Left lung (tissue), 10 donors: ENCODE results near the gene MBP. TPM values are rescaled to one million over a fixed set of nuclear protein-coding genes. Genes with fewer than 3 reads are reported as not detected.

Source experiments
- ATAC-seq: fragments of 200-7000 bp; cut with Tn5 transposase; one replicate; pipeline ENCODE4 v1.9.1; 2020; ENCODE audit warnings: moderate library complexity
- DNase-seq, 4 donors: peaks; one replicate each; pipeline ENCODE4 v3.0.0-alpha.2; 2013 to 2020
- H3K27ac ChIP-seq, 2 donors: fragments of 200-600 bp; sonication (generic) in 1 of 2; one replicate each; pipeline versions ENCODE4 v1.5.0 to v1.8.0; 2020 to 2021
- H3K27me3 ChIP-seq, 2 donors: fragments of 200-600 bp; sonication (generic) in 1 of 2; one replicate each; pipeline versions ENCODE4 v1.5.0 to v1.8.0; 2020 to 2021
- H3K36me3 ChIP-seq, 2 donors: fragments of 200-600 bp; sonication (generic) in 1 of 2; one replicate each; pipeline versions ENCODE4 v1.5.0 to v1.8.0; 2020 to 2021
- H3K4me1 ChIP-seq, 2 donors: fragments of 200-600 bp; one replicate each; pipeline ENCODE4 v1.8.0; 2021
- H3K4me3 ChIP-seq, 2 donors: fragments of 200-600 bp; sonication (generic) in 1 of 2; one replicate each; pipeline versions ENCODE4 v1.5.0 to v1.8.0; 2020 to 2021; ENCODE audit warnings: mild to moderate bottlenecking in 1 of 2
- H3K9me3 ChIP-seq, 2 donors: fragments of 200-600 bp; sonication (generic) in 1 of 2; one replicate each; pipeline versions ENCODE4 v1.5.0 to v1.8.0; 2020 to 2021
- CTCF ChIP-seq, 2 donors: fragments of 200-600 bp; sonication (generic) in 1 of 2; IDR thresholded peaks; one replicate each; pipeline versions ENCODE4 v1.5.0 to v1.8.0; 2021; ENCODE audit warnings: antibody characterized with exemption in 2 of 2
- intact Hi-C, 2 donors: fragments of 100-400 bp; cut with DNase I; formaldehyde crosslinking; loops; one replicate each; pipeline versions ENCODE4 v1.11.2 to v1.14.2; 2022
- polyA plus RNA-seq, 6 donors: library from polyadenylated mRNA; unstranded; fragments of 120-200 nt; gene quantifications; one replicate each; pipeline ENCODE4 v1.2.1, GENCODE V29; 2013; ENCODE audit not compliant: insufficient read length in 6 of 6
- total RNA-seq, 2 donors: library from RNA; stranded (reverse); fragmentation: NEBNext Ultra II Directional; extraction: Animal tissue kit (Norgen Biotek cat#: 25700); gene quantifications; one replicate each; pipeline ENCODE4 v1.2.1, GENCODE V29; 2021
- donor health status: DM: no; HTN: yes; CAD: no.
- donor health status: DM: no; HTN: no; CAD: no.

MBP gene
- total and polyA plus RNA-seq, 8 donors: 8.8 to 56.7 (median 10.8) TPM

- DNase-seq: peak in 1 of 4 donors; percentile 44
- Histone ChIP-seq H3K27ac (no peak overlapping the region), H3K36me3 (no peaks in the 10 kb centered on the region), H3K4me1 (peaks cover 0 to 4% of the 10 kb centered on the region in 2 donors), H3K9me3 (no peaks in the 10 kb centered on the region), H3K27me3 (no peaks in the 10 kb centered on the region), H3K4me3 (no peak overlapping the region)
- ATAC-seq: no peak
- TF ChIP-seq CTCF (IDR thresholded peaks at IDR 0.05): no peak
- intact Hi-C loops: loop anchor here in 1 of 2 donors (10.0 kb wide), 1 partner anchor 181 kb away; no protein-coding TSS in a partner anchor
Observed at GRCh38 chr18:76985951-76986236, 146.7 kb downstream of the MBP start.

GRCh38 chr18:76985156-76985950, 147.2 kb downstream of the MBP start:
- no peak for ATAC-seq
- H3K4me3 ChIP-seq: no peak overlapping the region
- no peak overlapping the region for H3K27ac ChIP-seq
- DNase-seq: peak in 1 of 4 donors; percentile 73
- H3K9me3 ChIP-seq: no peaks in the 10 kb centered on the region
- no peak for TF ChIP-seq CTCF (IDR thresholded peaks at IDR 0.05)
- no peaks in the 10 kb centered on the region for H3K36me3 ChIP-seq
- H3K4me1 ChIP-seq: peaks cover 0 to 4% of the 10 kb centered on the region in 2 donors
- intact Hi-C loops: loop anchor here in 1 of 2 donors (10.0 kb wide), 1 partner anchor 181 kb away; no protein-coding TSS in a partner anchor
- no peaks in the 10 kb centered on the region for H3K27me3 ChIP-seq

GRCh38 chr18:76984193-76985155, 148.1 kb downstream of the MBP start:
- Histone ChIP-seq H3K4me1 (peaks cover 0 to 4% of the 10 kb centered on the region in 2 donors), H3K27ac (no peak overlapping the region), H3K9me3 (no peaks in the 10 kb centered on the region), H3K27me3 (no peaks in the 10 kb centered on the region), H3K36me3 (no peaks in the 10 kb centered on the region), H3K4me3 (no peak overlapping the region)
- ATAC-seq: no peak
- peak in 1 of 4 donors; percentile 70 for DNase-seq
- no peak for TF ChIP-seq CTCF (IDR thresholded peaks at IDR 0.05)
- intact Hi-C loops: loop anchor here in 1 of 2 donors (10.0 kb wide), 1 partner anchor 180 kb away; no protein-coding TSS in a partner anchor

GRCh38 chr18:76983613-76984051, 149.0 kb downstream of the MBP start:
- Histone ChIP-seq H3K27ac (no peak overlapping the region), H3K9me3 (no peaks in the 10 kb centered on the region), H3K4me3 (no peak overlapping the region), H3K27me3 (no peaks in the 10 kb centered on the region), H3K4me1 (peaks cover 0 to 4% of the 10 kb centered on the region in 2 donors), H3K36me3 (no peaks in the 10 kb centered on the region)
- intact Hi-C loops: loop anchor here in 1 of 2 donors (10.0 kb wide), 1 partner anchor 179 kb away; no protein-coding TSS in a partner anchor
- ATAC-seq (no peak), DNase-seq (peak in 1 of 4 donors; percentile 58)
- no peak for TF ChIP-seq CTCF (IDR thresholded peaks at IDR 0.05)
